Neural progenitor cell (in vitro differentiated cells): Measurements from ENCODE around the gene TRHDE. TPM values are rescaled to one million over a fixed set of nuclear protein-coding genes. Genes with fewer than 3 reads are reported as not detected.
A peak's percentile ranks its signal among the peaks of the same experiment; 100 is the strongest.

ENCODE experiments used
- DNase-seq: peaks from one replicate; pipeline ENCODE4 v3.0.0-alpha.2; 2016; ENCODE audit warnings: low spot score
- H2AFZ ChIP-seq: fragments of 200-600 bp; sonication (generic); replicated peaks from 2 replicates; pipeline ENCODE4 v1.6.1; 2016; ENCODE audit warnings: antibody characterized with exemption
- H3F3A ChIP-seq: fragments of 200-600 bp; sonication (generic); 2 replicates; pipeline ENCODE4 v1.6.1; 2016; ENCODE audit warnings: antibody characterized with exemption, low read depth
- H3K27ac ChIP-seq: fragments of 200-600 bp; sonication (generic); 2 replicates; pipeline ENCODE4 v1.5.1; 2016; ENCODE audit warnings: mild to moderate bottlenecking
- H3K27me3 ChIP-seq: fragments of 200-600 bp; sonication (generic); 2 replicates; pipeline ENCODE4 v1.6.1; 2016; ENCODE audit warnings: mild to moderate bottlenecking, moderate library complexity
- H3K36me3 ChIP-seq: fragments of 200-600 bp; sonication (generic); 2 replicates; pipeline ENCODE4 v1.5.1; 2016
- H3K4me1 ChIP-seq: fragments of 200-600 bp; sonication (generic); 2 replicates; pipeline ENCODE4 v1.6.1; 2016; ENCODE audit warnings: mixed run types
- H3K4me2 ChIP-seq: fragments of 200-600 bp; sonication (generic); 2 replicates; pipeline ENCODE4 v1.6.1; 2016
- H3K4me3 ChIP-seq: fragments of 200-600 bp; sonication (generic); 2 replicates; pipeline ENCODE4 v1.5.1; 2016
- H3K79me2 ChIP-seq: fragments of 200-600 bp; sonication (generic); 2 replicates; pipeline ENCODE4 v1.6.1; 2016; ENCODE audit warnings: low read depth
- H3K9ac ChIP-seq: fragments of 200-600 bp; sonication (generic); 2 replicates; pipeline ENCODE4 v1.6.1; 2016
- H3K9me3 ChIP-seq: fragments of 200-600 bp; sonication (generic); 2 replicates; pipeline ENCODE4 v1.5.1; 2016; ENCODE audit warnings: low read depth
- H4K20me1 ChIP-seq: fragments of 200-600 bp; sonication (generic); 2 replicates; pipeline ENCODE4 v1.6.1; 2016; ENCODE audit warnings: low read depth
- H3K27ac Mint-ChIP-seq: 3 replicates; pipeline ENCODE4 v1.8.0; 2021; ENCODE audit warnings: mixed read lengths
- H3K27me3 Mint-ChIP-seq: 2 replicates; pipeline ENCODE4 v1.8.0; 2022; ENCODE audit warnings: low read depth, mild to moderate bottlenecking, inconsistent platforms, moderate library complexity, mixed read lengths; ENCODE audit not compliant: insufficient read depth
- H3K36me3 Mint-ChIP-seq: 3 replicates; pipeline ENCODE4 v1.8.0; 2021; ENCODE audit warnings: mixed read lengths
- H3K4me1 Mint-ChIP-seq: 3 replicates; pipeline ENCODE4 v1.8.0; 2021; ENCODE audit warnings: mixed read lengths
- H3K4me3 Mint-ChIP-seq: 3 replicates; pipeline ENCODE4 v1.8.0; 2021; ENCODE audit warnings: mild to moderate bottlenecking, moderate library complexity, mixed read lengths
- H3K9me3 Mint-ChIP-seq: 3 replicates; pipeline ENCODE4 v1.8.0; 2020; ENCODE audit warnings: mixed read lengths
- EZH2 ChIP-seq: fragments of 200-600 bp; sonication (generic); IDR thresholded peaks from 2 replicates; pipeline ENCODE4 v1.6.1; 2017; ENCODE audit warnings: antibody characterized with exemption, mild to moderate bottlenecking, moderate library complexity
- EZH2phosphoT487 ChIP-seq: fragments of 200-600 bp; sonication (generic); IDR thresholded peaks from 2 replicates; pipeline ENCODE4 v1.6.1; 2017; ENCODE audit warnings: antibody characterized with exemption
- total RNA-seq: library from RNA; depleted of rRNA; stranded (reverse); fragments of >200 nt; gene quantifications from 2 replicates; pipeline ENCODE4 v1.2.3, GENCODE V29; 2015; ENCODE audit warnings: low replicate concordance
- TF ChIP-seq, protein P1 (sequence below): fragments of 200-600 bp; sonication (generic); IDR thresholded peaks from 2 replicates; pipeline ENCODE4 v1.5.1; 2017; ENCODE audit warnings: antibody characterized with exemption, mild to moderate bottlenecking

The TRHDE gene
- total RNA-seq, 1 donor from 2014 or later: 4.5 TPM

DNA sequence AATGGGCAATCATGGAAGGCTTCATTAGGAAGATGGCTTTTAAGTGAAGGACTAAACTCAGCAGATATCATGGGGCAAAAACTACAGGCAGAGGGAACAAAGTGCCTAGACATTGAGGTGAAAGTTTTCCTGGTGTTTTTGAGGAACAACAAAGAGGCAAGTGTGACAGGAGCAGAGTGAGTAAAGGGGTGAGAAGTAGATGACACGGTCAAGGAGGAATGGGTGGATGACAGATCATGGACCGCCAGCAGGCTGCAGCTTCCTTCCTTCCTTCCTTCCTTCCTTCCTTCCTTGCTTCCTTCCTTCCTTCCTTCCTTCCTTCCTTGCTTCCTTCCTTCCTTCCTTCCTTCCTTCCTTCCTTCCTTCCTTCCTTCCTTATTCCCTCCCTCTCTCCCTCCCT lies 108.3 kb downstream of the TRHDE start:
- no peaks in the 10 kb centered on the region for H3K27me3 ChIP-seq
- TF ChIP-seq EZH2phosphoT487: no peak
- TF ChIP-seq EZH2: no peak
- no peak overlapping the region for H2AFZ ChIP-seq
- no peaks in the 10 kb centered on the region for H3K9me3 ChIP-seq
- peaks cover 3% of the 10 kb centered on the region for H3F3A ChIP-seq
- H3K4me3 ChIP-seq: no peak overlapping the region
- Mint-ChIP-seq H3K27me3 (peaks cover 2% of the 10 kb centered on the region), H3K4me1 (peaks cover 26% of the 10 kb centered on the region), H3K27ac (peak overlapping the region; percentile 14), H3K36me3 (peaks cover 1% of the 10 kb centered on the region), H3K4me3 (no peak overlapping the region), H3K9me3 (peaks cover 3% of the 10 kb centered on the region)
- H3K4me2 ChIP-seq: no peak overlapping the region
- peaks cover 22% of the 10 kb centered on the region for H3K4me1 ChIP-seq
- H3K9ac ChIP-seq: no peak overlapping the region
- H3K36me3 ChIP-seq: no peaks in the 10 kb centered on the region
- H3K27ac ChIP-seq: no peak overlapping the region
- no peaks in the 10 kb centered on the region for H3K79me2 ChIP-seq
- no peak for DNase-seq
- H4K20me1 ChIP-seq: no peaks in the 10 kb centered on the region

DNA sequence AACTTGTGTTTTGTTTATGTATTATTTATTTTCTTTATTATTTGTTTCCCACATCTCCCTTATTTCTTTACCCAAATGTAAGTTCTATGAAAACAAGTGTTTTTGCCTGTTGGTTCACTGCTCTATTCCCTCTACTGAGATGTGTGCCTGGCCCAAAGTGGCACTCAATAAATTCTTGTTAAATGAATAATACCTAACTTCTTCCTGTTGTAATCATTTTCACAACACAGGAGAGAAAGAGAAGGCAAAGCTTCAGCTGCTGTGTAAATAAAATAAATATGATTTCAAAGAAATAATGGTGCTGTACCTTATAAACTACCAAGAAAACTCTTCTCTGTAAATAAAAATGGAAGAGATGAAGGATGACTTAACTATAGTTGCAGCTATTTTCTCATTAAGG lies 116.2 kb downstream of the TRHDE start:
- no peaks in the 10 kb centered on the region for H4K20me1 ChIP-seq
- H3K4me1 Mint-ChIP-seq: peaks cover 6% of the 10 kb centered on the region
- H3K4me3 Mint-ChIP-seq: no peak overlapping the region
- DNase-seq: no peak
- H2AFZ ChIP-seq: no peak overlapping the region
- H3K4me2 ChIP-seq: no peak overlapping the region
- no peak overlapping the region for H3K9ac ChIP-seq
- no peaks in the 10 kb centered on the region for H3K27me3 ChIP-seq
- no peak overlapping the region for H3K27ac ChIP-seq
- no peaks in the 10 kb centered on the region for H3K36me3 ChIP-seq
- H3K4me1 ChIP-seq: peaks cover 18% of the 10 kb centered on the region
- no peaks in the 10 kb centered on the region for H3K9me3 ChIP-seq
- H3K79me2 ChIP-seq: no peaks in the 10 kb centered on the region
- peaks cover 2% of the 10 kb centered on the region for H3K9me3 Mint-ChIP-seq
- H3K36me3 Mint-ChIP-seq: no peaks in the 10 kb centered on the region
- no peak for TF ChIP-seq EZH2phosphoT487
- no peak for TF ChIP-seq EZH2
- TF ChIP-seq, protein P1, sequence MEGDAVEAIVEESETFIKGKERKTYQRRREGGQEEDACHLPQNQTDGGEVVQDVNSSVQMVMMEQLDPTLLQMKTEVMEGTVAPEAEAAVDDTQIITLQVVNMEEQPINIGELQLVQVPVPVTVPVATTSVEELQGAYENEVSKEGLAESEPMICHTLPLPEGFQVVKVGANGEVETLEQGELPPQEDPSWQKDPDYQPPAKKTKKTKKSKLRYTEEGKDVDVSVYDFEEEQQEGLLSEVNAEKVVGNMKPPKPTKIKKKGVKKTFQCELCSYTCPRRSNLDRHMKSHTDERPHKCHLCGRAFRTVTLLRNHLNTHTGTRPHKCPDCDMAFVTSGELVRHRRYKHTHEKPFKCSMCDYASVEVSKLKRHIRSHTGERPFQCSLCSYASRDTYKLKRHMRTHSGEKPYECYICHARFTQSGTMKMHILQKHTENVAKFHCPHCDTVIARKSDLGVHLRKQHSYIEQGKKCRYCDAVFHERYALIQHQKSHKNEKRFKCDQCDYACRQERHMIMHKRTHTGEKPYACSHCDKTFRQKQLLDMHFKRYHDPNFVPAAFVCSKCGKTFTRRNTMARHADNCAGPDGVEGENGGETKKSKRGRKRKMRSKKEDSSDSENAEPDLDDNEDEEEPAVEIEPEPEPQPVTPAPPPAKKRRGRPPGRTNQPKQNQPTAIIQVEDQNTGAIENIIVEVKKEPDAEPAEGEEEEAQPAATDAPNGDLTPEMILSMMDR: no peak
- no peaks in the 10 kb centered on the region for H3K27me3 Mint-ChIP-seq
- H3F3A ChIP-seq: no peaks in the 10 kb centered on the region
- no peak overlapping the region for H3K27ac Mint-ChIP-seq
- no peak overlapping the region for H3K4me3 ChIP-seq

DNA sequence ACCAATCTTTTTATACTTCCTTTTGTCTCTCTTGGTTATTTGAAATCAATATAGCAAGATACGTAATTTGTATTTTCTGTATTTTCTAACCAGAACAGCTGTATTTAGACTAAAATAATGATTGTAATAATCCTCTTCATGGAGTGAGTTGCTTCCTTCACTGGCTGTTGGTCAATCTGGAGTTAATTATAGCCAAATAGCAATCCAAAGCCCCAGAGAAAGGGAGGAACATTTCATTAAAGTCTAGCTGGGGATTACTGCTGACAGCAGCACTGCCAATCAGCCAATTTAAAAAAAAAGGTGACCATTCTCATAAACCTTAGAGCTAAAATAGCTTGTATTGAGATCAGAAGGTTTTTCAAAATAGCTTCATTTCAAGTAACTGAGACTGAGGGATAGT lies 118.0 kb downstream of the TRHDE start:
- no peaks in the 10 kb centered on the region for H3K36me3 ChIP-seq
- H3K4me1 ChIP-seq: peaks cover 18% of the 10 kb centered on the region
- H3K27me3 ChIP-seq: no peaks in the 10 kb centered on the region
- no peaks in the 10 kb centered on the region for H4K20me1 ChIP-seq
- Mint-ChIP-seq H3K36me3 (no peaks in the 10 kb centered on the region), H3K4me1 (peaks cover 6% of the 10 kb centered on the region), H3K9me3 (peaks cover 2% of the 10 kb centered on the region), H3K27ac (no peak overlapping the region), H3K27me3 (no peaks in the 10 kb centered on the region), H3K4me3 (no peak overlapping the region)
- peak; percentile 28 for DNase-seq
- H3K79me2 ChIP-seq: no peaks in the 10 kb centered on the region
- H3K4me3 ChIP-seq: no peak overlapping the region
- peak overlapping the region; percentile 38 for H3K27ac ChIP-seq
- H3K4me2 ChIP-seq: peak overlapping the region; percentile 49
- no peaks in the 10 kb centered on the region for H3K9me3 ChIP-seq
- H3F3A ChIP-seq: no peaks in the 10 kb centered on the region
- no peak overlapping the region for H2AFZ ChIP-seq
- no peak for TF ChIP-seq EZH2phosphoT487
- TF ChIP-seq, protein P1: no peak
- TF ChIP-seq EZH2: no peak
- H3K9ac ChIP-seq: no peak overlapping the region

DNA sequence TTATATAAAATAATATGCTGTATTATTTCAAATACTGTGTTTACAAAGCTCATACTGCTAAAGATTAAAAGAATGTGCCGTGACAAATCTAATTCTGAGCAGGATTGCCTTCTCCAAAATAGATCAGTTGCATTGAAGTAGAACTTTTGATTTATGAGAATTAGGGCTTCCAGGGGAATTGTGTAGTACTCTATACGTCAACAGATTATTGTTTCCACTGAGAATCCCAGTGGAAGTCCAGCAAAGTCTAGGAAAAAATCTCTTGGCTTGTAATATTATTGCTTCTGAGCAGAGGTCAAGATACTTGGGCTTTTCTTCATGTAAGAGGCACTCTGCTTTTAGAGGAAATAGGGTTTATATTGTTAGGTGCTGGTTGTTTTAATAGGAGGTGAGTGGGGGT lies 133.9 kb downstream of the TRHDE start:
- Histone ChIP-seq H3K27ac (no peak overlapping the region), H3K4me3 (no peak overlapping the region), H3K27me3 (no peaks in the 10 kb centered on the region), H3F3A (no peaks in the 10 kb centered on the region), H3K79me2 (no peaks in the 10 kb centered on the region), H3K4me1 (no peaks in the 10 kb centered on the region), H2AFZ (no peak overlapping the region), H4K20me1 (no peaks in the 10 kb centered on the region), H3K9me3 (no peaks in the 10 kb centered on the region), H3K36me3 (no peaks in the 10 kb centered on the region), H3K9ac (no peak overlapping the region), H3K4me2 (no peak overlapping the region)
- H3K9me3 Mint-ChIP-seq: peaks cover 4% of the 10 kb centered on the region
- H3K36me3 Mint-ChIP-seq: no peaks in the 10 kb centered on the region
- H3K4me1 Mint-ChIP-seq: peaks cover 5% of the 10 kb centered on the region
- no peaks in the 10 kb centered on the region for H3K27me3 Mint-ChIP-seq
- DNase-seq: no peak
- H3K4me3 Mint-ChIP-seq: no peak overlapping the region
- TF ChIP-seq EZH2phosphoT487 (no peak), EZH2 (no peak)
- TF ChIP-seq, protein P1: no peak
- no peak overlapping the region for H3K27ac Mint-ChIP-seq
